Head of caudate nucleus (tissue), 42 donors: ENCODE data around the gene ZNF766.
"Not testable (repeated sequence)": the region's sequence is repeated elsewhere in the genome, so short reads cannot be mapped to it uniquely, and the experiment has no call there.

ENCODE experiments used
- DNase-seq, 42 donors: peaks; one replicate each; pipeline versions ENCODE4 v3.0.0 to v3.0.0-alpha.2; 2020 to 2021; ENCODE audit warnings: mixed read lengths in 7 of 42
- intact Hi-C: fragments of 100-400 bp; cut with DNase I; formaldehyde crosslinking; loops from one replicate; pipeline ENCODE4 v1.15.0; 2022

ZNF766 gene

GRCh38 chr19:52269338-52270261 lies at the start of gene ZNF766:
Gene ZNF766, plus strand, starts transcription at chr19:52269587. Its CDS starts 27 bp downstream, at chr19:52269614.
- intact Hi-C loops: no loop called here
- DNase-seq: peak; percentile 95 to 99 (median 97)

GRCh38 chr19:52219611-52220010 lies 49.8 kb upstream of the ZNF766 start:
- no peak for DNase-seq
- intact Hi-C loops: no loop called here

GRCh38 chr19:52221031-52221430 lies 48.4 kb upstream of the ZNF766 start:
- intact Hi-C loops: no loop called here
- DNase-seq: no peak

GRCh38 chr19:52221831-52222375 lies 47.5 kb upstream of the ZNF766 start:
- intact Hi-C loops: no loop called here

GRCh38 chr19:52224211-52224610 lies 45.2 kb upstream of the ZNF766 start:
- DNase-seq: peak in 1 of 42 donors; percentile 12
- intact Hi-C loops: no loop called here

More at GRCh38 chr19:52221831-52222375, 47.5 kb upstream of the ZNF766 start:
- DNase-seq: no peak

GRCh38 chr19:52226652-52227051 lies 42.7 kb upstream of the ZNF766 start:
- no peak for DNase-seq
- intact Hi-C loops: no loop called here

- intact Hi-C loops: no loop called here
- DNase-seq: peak in 1 of 42 donors; percentile 21
Measured at GRCh38 chr19:52227196-52227940, 42.0 kb upstream of the ZNF766 start.

- DNase-seq: no peak
- intact Hi-C loops: no loop called here
Measured at GRCh38 chr19:52227980-52228379, 41.4 kb upstream of the ZNF766 start.

GRCh38 chr19:52229524-52229923 lies 39.9 kb upstream of the ZNF766 start:
- peak in 1 of 42 donors; percentile 20 for DNase-seq
- intact Hi-C loops: no loop called here

GRCh38 chr19:52230685-52231084 lies 38.7 kb upstream of the ZNF766 start:
- intact Hi-C loops: no loop called here
- DNase-seq: peak in 1 of 42 donors; percentile 15

- peak in 2 of 42 donors; percentile 6 to 35 for DNase-seq
- intact Hi-C loops: no loop called here
Measured at GRCh38 chr19:52231154-52231910, 38.1 kb upstream of the ZNF766 start.

GRCh38 chr19:52234406-52234805 lies 35.0 kb upstream of the ZNF766 start:
- no peak for DNase-seq
- intact Hi-C loops: no loop called here

GRCh38 chr19:52237197-52237596 lies 32.2 kb upstream of the ZNF766 start:
- intact Hi-C loops: loop anchor here (2.0 kb wide), 1 partner anchor 98 kb away; the partner anchor contains the start of gene ZNF616

GRCh38 chr19:52237771-52238400 lies 31.5 kb upstream of the ZNF766 start:
- peak in 41 of 42 donors; percentile 43 to 88 (median 67) for DNase-seq
- intact Hi-C loops: loop anchor here (2.0 kb wide), 1 partner anchor 99 kb away; the partner anchor contains the start of gene ZNF616

More at GRCh38 chr19:52237197-52237596, 32.2 kb upstream of the ZNF766 start:
- DNase-seq: no peak

- DNase-seq: no peak
- intact Hi-C loops: no loop called here
Measured at GRCh38 chr19:52244021-52244420, 25.4 kb upstream of the ZNF766 start.

GRCh38 chr19:52248241-52248640 lies 21.1 kb upstream of the ZNF766 start:
- intact Hi-C loops: no loop called here
- DNase-seq: peak in 40 of 42 donors; percentile 9 to 75 (median 45)

GRCh38 chr19:52258426-52258825 lies 11.0 kb upstream of the ZNF766 start:
- intact Hi-C loops: no loop called here

GRCh38 chr19:52265556-52265955 lies 3.8 kb upstream of the ZNF766 start:
- intact Hi-C loops: not testable (repeated sequence)

More at GRCh38 chr19:52258426-52258825, 11.0 kb upstream of the ZNF766 start:
- no peak for DNase-seq

More at GRCh38 chr19:52265556-52265955, 3.8 kb upstream of the ZNF766 start:
- DNase-seq: not testable (repeated sequence)
